SK-N-SH (cell line): ENCODE data around the gene ADD1. TPM values are rescaled to one million over a fixed set of nuclear protein-coding genes. Genes with fewer than 3 reads are reported as not detected.

Experiments
- CTCF ChIA-PET: fragments of 300-600, 350-600 bp; formaldehyde crosslinking; extraction: SDS; loops from one replicate; lab custom pipeline; 2021; lab: Yijun Ruan, JAX
- POLR2A ChIA-PET: fragments of 350-600 bp; sonication (Branson Sonifier 250); formaldehyde crosslinking; extraction: SDS; loops from one replicate; lab custom pipeline; 2020; ENCODE audit warnings: antibody characterized with exemption, inconsistent platforms; lab: Yijun Ruan, JAX
- DNase-seq: peaks from one replicate; pipeline ENCODE4 v3.0.0; 2012
- H2AFZ ChIP-seq: fragments of 200-600 bp; sonication (generic); 2 replicates; pipeline ENCODE4 v1.8.1; 2016; ENCODE audit warnings: antibody characterized with exemption, mild to moderate bottlenecking, low read depth
- H3F3A ChIP-seq: fragments of 200-600 bp; sonication (generic); replicated peaks from 2 replicates; pipeline ENCODE3; 2016; ENCODE audit warnings: antibody characterized with exemption, mild to moderate bottlenecking; ENCODE audit not compliant: insufficient read depth
- H3K27ac ChIP-seq, 2 experiments: fragments of 200-500 bp in 1 of 2; fragments of 200-600 bp in 1 of 2; sonication (Bioruptor generic) in 1 of 2; sonication (generic), shearing (Covaris generic) in 1 of 2; 2 replicates each; pipeline versions ENCODE4 v1.5.1 to v1.6.1; 2014 to 2016; ENCODE audit warnings: low read depth in 2 of 2, inconsistent platforms in 1 of 2, low read length in 1 of 2, mild to moderate bottlenecking in 1 of 2, mixed read lengths in 1 of 2
- H3K27me3 ChIP-seq: fragments of 200-600 bp; sonication (generic), shearing (Covaris generic); 2 replicates; pipeline ENCODE4 v1.6.1; 2016; ENCODE audit warnings: mixed run types; ENCODE audit not compliant: insufficient read depth
- H3K36me3 ChIP-seq, 2 experiments: fragments of 200-500 bp in 1 of 2; fragments of 200-600 bp in 1 of 2; sonication (Bioruptor generic) in 1 of 2; sonication (generic) in 1 of 2; replicated peaks in 1 of 2; 2 replicates each; pipeline versions ENCODE3 to v1.5.1; 2014 to 2016; ENCODE audit warnings: low read length in 1 of 2, mild to moderate bottlenecking in 1 of 2; ENCODE audit not compliant: insufficient read depth in 2 of 2, control insufficient read depth in 1 of 2
- H3K4me1 ChIP-seq, 2 experiments: fragments of 200-500 bp in 1 of 2; fragments of 200-600 bp in 1 of 2; sonication (Bioruptor generic) in 1 of 2; sonication (generic), shearing (Covaris generic) in 1 of 2; 2 replicates each; pipeline versions ENCODE4 v1.5.1 to v1.6.1; 2014 to 2016; ENCODE audit warnings: low read depth in 1 of 2, low read length in 1 of 2, mixed run types in 1 of 2; ENCODE audit not compliant: insufficient read depth in 2 of 2, control insufficient read depth in 1 of 2
- H3K4me2 ChIP-seq: fragments of 200-600 bp; sonication (generic), shearing (Covaris generic); 2 replicates; pipeline ENCODE4 v1.6.1; 2017; ENCODE audit warnings: mixed run types
- H3K4me3 ChIP-seq, 2 experiments: fragments of 200-500 bp in 1 of 2; fragments of 200-600 bp in 1 of 2; sonication (Bioruptor generic) in 1 of 2; sonication (generic), shearing (Covaris generic) in 1 of 2; 2 replicates each; pipeline versions ENCODE4 v1.5.1 to v1.8.1; 2014 to 2016; ENCODE audit warnings: low read depth in 2 of 2, inconsistent platforms in 1 of 2, low read length in 1 of 2, mild to moderate bottlenecking in 1 of 2, mixed read lengths in 1 of 2, moderate library complexity in 1 of 2
- H3K79me2 ChIP-seq: fragments of 200-600 bp; sonication (generic); 2 replicates; pipeline ENCODE4 v1.8.1; 2017; ENCODE audit warnings: mild to moderate bottlenecking; ENCODE audit not compliant: insufficient read depth
- H3K9ac ChIP-seq: fragments of 200-600 bp; sonication (generic); 2 replicates; pipeline ENCODE4 v1.6.1; 2017; ENCODE audit warnings: mixed run types
- H3K9me2 ChIP-seq: fragments of 200-600 bp; sonication (generic); 2 replicates; pipeline ENCODE4 v1.6.1; 2017; ENCODE audit warnings: mixed run types
- H3K9me3 ChIP-seq: fragments of 200-600 bp; sonication (generic); 2 replicates; pipeline ENCODE4 v1.6.1; 2017; ENCODE audit warnings: mixed run types, mild to moderate bottlenecking, moderate library complexity
- H4K20me1 ChIP-seq: fragments of 200-600 bp; sonication (generic); 2 replicates; pipeline ENCODE4 v1.6.1; 2017; ENCODE audit warnings: mild to moderate bottlenecking, mixed run types; ENCODE audit not compliant: insufficient read depth
- CHD2 ChIP-seq: fragments of 150-350 bp; IDR thresholded peaks from 2 replicates; pipeline ENCODE4 v1.6.1; 2018; ENCODE audit warnings: low read length; ENCODE audit not compliant: partially characterized antibody
- EP300 ChIP-seq, 2 experiments: IDR thresholded peaks; 2 replicates each; pipeline versions ENCODE4 v1.4.0 to v1.6.1; 2012; ENCODE audit warnings: borderline replicate concordance in 1 of 2, low read depth in 1 of 2, low read length in 1 of 2
- GABPA ChIP-seq: IDR thresholded peaks from 2 replicates; pipeline ENCODE4 v1.4.0; 2012; ENCODE audit warnings: low read depth, mild to moderate bottlenecking
- MAX ChIP-seq: IDR thresholded peaks from 2 replicates; pipeline ENCODE4 v1.4.0; 2012; ENCODE audit warnings: low read depth
- MXI1 ChIP-seq: IDR thresholded peaks from 2 replicates; pipeline ENCODE4 v1.6.1; 2012; ENCODE audit warnings: mild to moderate bottlenecking, low read depth, low read length, improper control_type of control experiment
- TAF1 ChIP-seq: IDR thresholded peaks from 2 replicates; pipeline ENCODE4 v1.6.1; 2012; ENCODE audit warnings: low read depth, mild to moderate bottlenecking, low read length, moderate library complexity, borderline replicate concordance
- WGBS: methylation state at CpG from one replicate; pipeline ENCODE4 v1.1.6; 2017; ENCODE audit warnings: low lambda C conversion rate; 5-methylcytosine and 5-hydroxymethylcytosine counted together
- polyA plus RNA-seq, 3 experiments: library from polyadenylated mRNA; depleted of rRNA; stranded (reverse); fragments of >200 nt; gene quantifications; 2 replicates each; pipeline ENCODE4 v1.2.3, GENCODE V29; 2012

The ADD1 gene
- polyA plus RNA-seq, 1 of the 3 experiments (the other 2 are of a cell fraction), result 155 TPM

- peak; percentile 82 for DNase-seq
- Histone ChIP-seq H3K9me3 (peaks cover 5% of the 10 kb centered on the region; the same call in 1 of the 2 replicates), H3K9me2 (no peaks in the 10 kb centered on the region), H4K20me1 (no peaks in the 10 kb centered on the region), H3K4me1 (peaks cover 0 to 53% of the 10 kb centered on the region in 2 experiments; a peak in 1 of 4 replicates), H3F3A (peaks cover 4% of the 10 kb centered on the region), H3K27ac (peak overlapping the region; percentile 15 to 81; a peak in 3 of 4 replicates), H3K9ac (no peak overlapping the region; the same call in 1 of the 2 replicates), H3K36me3 (peaks cover 0 to 5% of the 10 kb centered on the region in 2 experiments), H3K4me3 (no peak overlapping the region), H3K27me3 (no peaks in the 10 kb centered on the region), H2AFZ (peak overlapping the region; percentile 78; the same call in 1 of the 2 replicates), H3K79me2 (0 out of 2 replicates have a peak, but pooled peaks cover under 1% of the 10 kb centered on the region), H3K4me2 (peak overlapping the region; percentile 19; the same call in 1 of the 2 replicates)
- CTCF ChIA-PET, result interaction anchor here (1.2 kb wide), 1 partner anchor 36 kb away, joined by 3 read pairs; no protein-coding TSS in a partner anchor
- POLR2A ChIA-PET, result interaction anchor here (0.6 kb wide), 1 partner anchor 44 kb away, joined by 3 read pairs; no protein-coding TSS in a partner anchor
- 73% methylated on average over 5 of the region's 21 CpGs for WGBS
- TF ChIP-seq MXI1 (peak; percentile 36; the same call in 1 of the 2 replicates), MAX (no peak), GABPA (peak; percentile 65), TAF1 (0 out of 2 replicates have a peak, but pooled peaks have one; percentile 9)
Observed at GRCh38 chr4:2811830-2812611, 31.6 kb upstream of the ADD1 start.

DNA sequence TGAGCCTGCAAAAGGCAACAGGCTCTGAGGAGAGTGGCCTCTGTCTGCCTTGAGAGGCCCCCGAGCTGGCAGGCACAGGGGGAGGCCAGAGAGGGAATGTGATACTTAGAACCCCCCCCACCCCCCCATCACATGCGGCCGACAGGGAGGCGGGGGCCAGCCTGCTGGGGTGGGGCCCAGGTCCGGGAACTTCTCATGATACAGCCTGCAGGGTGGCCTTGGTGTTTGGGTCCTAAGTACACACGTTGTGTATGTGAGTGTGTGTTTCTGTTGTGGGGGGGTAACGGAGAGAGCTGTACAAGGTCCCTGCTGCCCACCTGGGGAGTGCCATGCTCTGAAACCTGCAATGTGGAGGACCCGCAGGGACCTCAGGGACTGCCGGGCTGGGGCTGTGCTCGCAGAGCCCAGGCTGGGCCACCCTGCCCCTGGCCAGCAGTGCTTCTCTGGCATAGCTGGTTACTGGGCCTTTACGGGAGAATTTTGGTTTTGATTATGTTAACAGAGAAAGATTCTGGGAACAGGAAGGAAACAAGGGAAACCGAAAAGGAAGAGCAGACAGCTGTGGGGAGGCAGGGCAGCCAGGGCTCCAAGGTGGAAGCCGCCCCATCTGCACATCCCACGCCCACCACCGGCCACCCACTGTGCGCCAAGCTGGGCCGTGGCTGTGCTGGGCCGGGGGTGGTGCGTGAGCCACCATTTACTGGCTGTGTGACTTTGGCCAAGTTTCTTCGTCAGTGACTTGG lies 30.9 kb upstream of the ADD1 start:
- Histone ChIP-seq H3K79me2 (peaks cover 8% of the 10 kb centered on the region; the same call in 1 of the 2 replicates), H3K4me1 (peaks cover 0 to 49% of the 10 kb centered on the region in 2 experiments; a peak in 1 of 4 replicates), H3F3A (peaks cover 4% of the 10 kb centered on the region), H2AFZ (no peak overlapping the region), H3K4me2 (peak overlapping the region; percentile 19; the same call in 1 of the 2 replicates), H3K9ac (no peak overlapping the region), H3K27ac (peak overlapping the region in 1 of 2 experiments; percentile 81; a peak in 2 of 4 replicates), H3K9me2 (no peaks in the 10 kb centered on the region), H4K20me1 (no peaks in the 10 kb centered on the region), H3K36me3 (peaks cover 0 to 5% of the 10 kb centered on the region in 2 experiments), H3K9me3 (peaks cover 5% of the 10 kb centered on the region; the same call in 1 of the 2 replicates), H3K27me3 (no peaks in the 10 kb centered on the region), H3K4me3 (no peak overlapping the region)
- 85% methylated on average over 11 of the region's 20 CpGs for WGBS
- POLR2A ChIA-PET, result interaction anchor here (0.6 kb wide), 1 partner anchor 45 kb away, joined by 3 read pairs; no protein-coding TSS in a partner anchor
- TF ChIP-seq EP300 (IDR thresholded peaks at IDR 0.05; ENCODE audit: borderline replicate concordance in 1 of 2, low read depth in 1 of 2, low read length in 1 of 2), result no peak
- TF ChIP-seq CHD2, result no peak
- TF ChIP-seq TAF1, result no peak
- TF ChIP-seq MAX, result no peak
- DNase-seq, result peak; percentile 37
- CTCF ChIA-PET, result no interaction called here
